GM18505 (cell line): Measurements from ENCODE around the gene WDR7.

Experiments
- ATAC-seq: cut with Tn5 transposase; IDR thresholded peaks from one replicate; pipeline ENCODE4 v1.9.1; 2021; ENCODE audit not compliant: unreplicated experiment
- POLR2A ChIP-seq: IDR thresholded peaks from 4 replicates; pipeline ENCODE4 v1.6.1; 2011; ENCODE audit warnings: borderline replicate concordance; ENCODE audit not compliant: insufficient read depth, insufficient read length; ENCODE audit errors: extremely low read depth

Gene WDR7

DNA sequence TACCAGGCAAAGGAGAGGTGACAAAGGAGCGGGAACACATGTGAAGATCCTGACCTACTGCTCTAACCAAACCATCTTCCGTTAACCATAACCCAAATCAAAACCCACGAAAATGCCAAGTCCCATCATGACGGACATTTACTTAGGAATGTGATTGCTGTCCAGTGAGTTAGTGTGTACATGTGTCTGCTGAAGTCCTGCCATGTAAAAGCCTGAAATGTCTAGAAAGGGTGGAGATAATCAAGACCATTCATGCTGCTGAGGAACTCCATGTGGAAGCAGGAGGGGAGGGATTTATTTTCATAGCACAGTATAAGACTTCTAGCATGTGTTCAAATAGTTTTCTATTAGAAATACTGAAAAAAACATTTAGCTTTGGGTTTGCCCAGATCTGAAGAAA, 358.7 kb downstream of the WDR7 start:
- no peak for TF ChIP-seq POLR2A
- no peak for ATAC-seq

GRCh38 chr18:57014772-57015413, 363.7 kb downstream of the WDR7 start:
- ATAC-seq: no peak
- TF ChIP-seq POLR2A: no peak

DNA sequence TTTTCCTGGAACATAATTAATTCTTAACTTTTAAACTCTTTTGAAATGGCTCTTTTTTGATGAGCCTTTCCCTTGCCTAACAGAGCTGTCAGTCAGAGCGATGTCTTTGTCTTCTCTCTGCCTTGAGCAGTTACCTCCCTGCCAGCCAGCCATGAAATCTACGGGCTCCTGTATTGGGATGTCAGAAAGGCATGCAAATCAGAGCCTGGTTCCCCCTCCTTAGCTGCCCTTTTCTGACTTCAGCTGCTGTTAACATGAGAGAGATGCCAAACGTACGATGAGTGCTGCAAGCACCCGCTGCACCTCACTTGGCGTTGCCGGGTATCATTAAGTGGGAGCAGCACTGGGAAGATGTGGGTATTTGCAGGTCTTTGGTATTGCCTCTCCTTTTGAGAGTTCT, 364.3 kb downstream of the WDR7 start:
- ATAC-seq: no peak

DNA sequence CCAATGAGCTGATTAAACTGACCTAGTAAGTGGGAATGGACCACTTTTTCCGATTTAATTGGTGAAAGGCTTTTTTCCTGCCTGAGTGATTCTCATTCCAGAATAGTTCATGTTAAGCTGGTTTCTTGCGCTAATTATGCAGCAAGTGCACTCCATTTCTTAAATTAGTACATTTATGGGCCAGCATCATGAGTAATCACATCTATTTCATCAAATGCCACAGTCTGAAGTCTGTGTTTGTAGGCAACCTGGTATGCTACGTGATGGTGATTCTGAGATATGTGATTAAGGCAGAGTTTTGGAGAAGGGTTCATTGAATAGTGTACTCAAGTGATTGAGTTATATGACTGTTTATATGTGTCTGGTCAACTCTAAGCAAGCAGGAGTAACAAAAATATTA, 367.7 kb downstream of the WDR7 start:
- ATAC-seq: no peak
- no peak for TF ChIP-seq POLR2A

More for the DNA sequence above, 364.3 kb downstream of the WDR7 start:
- TF ChIP-seq POLR2A: no peak

- TF ChIP-seq POLR2A: no peak
- ATAC-seq: no peak
Measured at GRCh38 chr18:57022716-57023115, 371.6 kb downstream of the WDR7 start.

- TF ChIP-seq POLR2A: no peak
- ATAC-seq: no peak
Measured at GRCh38 chr18:57023275-57023882, 372.2 kb downstream of the WDR7 start.

GRCh38 chr18:57025540-57025939, 374.4 kb downstream of the WDR7 start:
- no peak for ATAC-seq
- no peak for TF ChIP-seq POLR2A

DNA sequence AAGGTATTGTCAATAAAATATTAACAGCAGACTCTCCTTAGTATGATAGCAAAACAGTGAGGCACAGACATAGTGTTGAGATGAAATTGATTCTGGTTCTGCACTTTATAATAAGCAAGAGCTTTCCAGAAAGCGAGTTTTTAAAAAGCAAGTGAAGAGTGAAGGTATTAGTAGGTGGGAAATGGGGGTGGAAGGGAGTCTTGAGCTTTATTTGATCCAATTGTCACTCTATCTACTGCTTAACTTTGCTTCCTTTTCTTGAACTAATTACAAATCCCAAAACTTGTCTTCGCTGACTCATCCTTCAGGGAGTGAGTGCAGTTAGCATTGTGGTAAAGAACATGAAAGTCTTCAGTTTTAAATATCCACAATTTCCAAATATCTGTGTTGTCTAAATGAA, 375.2 kb downstream of the WDR7 start:
- no peak for ATAC-seq
- no peak for TF ChIP-seq POLR2A

DNA sequence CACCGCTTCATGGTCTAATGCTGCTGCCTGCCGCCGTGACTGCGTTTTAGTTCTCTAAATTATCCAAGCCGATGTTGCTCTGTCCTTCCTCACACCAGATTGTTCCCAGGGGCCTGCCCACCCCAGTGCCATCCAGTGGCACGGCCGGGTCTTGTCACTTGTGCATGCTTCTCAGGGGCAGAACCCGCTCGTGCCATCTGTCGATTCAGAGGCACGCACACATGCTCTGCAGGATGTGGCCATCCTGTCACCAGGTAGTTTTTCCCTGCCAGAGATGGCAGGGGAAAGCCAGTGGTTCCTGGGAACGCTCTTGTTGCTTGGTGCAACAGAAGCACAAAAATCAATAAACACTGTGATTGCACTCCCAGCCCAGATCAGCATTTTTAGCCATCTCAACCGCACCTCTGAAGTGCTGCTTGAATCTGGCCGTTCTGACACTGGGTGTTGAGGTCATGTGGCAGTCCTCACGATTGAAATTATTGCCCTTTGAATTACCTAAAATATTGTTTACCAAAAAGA, 376.1 kb downstream of the WDR7 start:
- no peak for ATAC-seq
- TF ChIP-seq POLR2A: no peak

DNA sequence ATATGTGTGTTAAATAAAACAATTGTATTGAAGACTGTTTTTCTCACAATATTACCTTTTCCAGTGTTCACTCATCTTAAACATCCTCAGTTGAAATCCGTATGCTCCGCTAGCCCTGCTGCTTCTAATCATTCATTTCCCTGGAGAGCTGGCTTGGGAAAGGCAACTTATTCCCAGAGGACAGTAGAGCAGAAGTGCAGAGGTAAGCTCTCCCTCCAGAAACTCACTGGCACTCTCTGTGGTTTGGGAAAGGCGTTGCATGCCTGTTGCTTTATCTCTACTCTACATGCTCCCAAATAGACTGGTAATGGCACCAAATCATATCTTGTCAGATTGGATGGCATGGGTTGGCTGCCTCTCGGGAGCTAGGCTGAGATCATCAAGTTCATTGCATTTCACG, 378.6 kb downstream of the WDR7 start:
- no peak for ATAC-seq
- TF ChIP-seq POLR2A: no peak

DNA sequence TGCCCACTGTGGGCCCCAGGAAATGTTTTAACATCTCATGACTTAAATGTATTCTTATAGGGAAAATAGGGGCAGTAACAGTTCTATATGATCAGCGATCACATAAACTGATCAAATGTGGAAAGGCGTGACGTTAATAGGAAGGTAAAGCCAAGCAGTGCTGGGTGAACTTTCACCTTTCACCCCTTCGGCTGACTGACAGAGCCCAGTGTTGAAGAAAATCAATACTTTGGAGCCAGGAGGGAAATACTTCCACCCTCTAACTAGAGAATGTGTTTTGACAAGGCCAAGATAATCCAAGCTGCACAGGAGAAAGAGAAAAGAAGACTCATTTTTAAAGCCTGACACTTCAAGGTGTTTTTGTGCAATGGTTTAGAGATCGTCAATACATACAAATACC, 379.3 kb downstream of the WDR7 start:
- TF ChIP-seq POLR2A: no peak

DNA sequence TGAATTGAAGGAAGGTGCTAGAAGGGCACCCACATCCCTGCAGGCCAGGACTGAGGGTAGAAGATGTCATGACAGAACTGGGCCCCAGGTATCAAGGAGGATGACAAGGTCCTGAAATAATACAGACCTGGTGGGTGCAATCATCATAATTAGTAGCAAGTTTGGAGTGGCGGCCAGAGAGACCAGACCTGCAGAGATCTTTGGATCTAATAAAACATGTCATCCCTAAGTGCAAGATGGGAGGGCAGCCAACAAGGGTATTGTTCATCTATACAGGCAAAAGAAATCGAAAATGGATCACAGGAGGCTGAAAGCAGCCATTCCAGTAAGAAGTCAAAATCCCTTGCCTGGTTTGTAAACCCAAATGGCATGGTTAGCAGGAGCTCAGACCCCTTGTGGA, 384.4 kb downstream of the WDR7 start:
- ATAC-seq: no peak
- TF ChIP-seq POLR2A: no peak

More for the DNA sequence above, 379.3 kb downstream of the WDR7 start:
- no peak for ATAC-seq

DNA sequence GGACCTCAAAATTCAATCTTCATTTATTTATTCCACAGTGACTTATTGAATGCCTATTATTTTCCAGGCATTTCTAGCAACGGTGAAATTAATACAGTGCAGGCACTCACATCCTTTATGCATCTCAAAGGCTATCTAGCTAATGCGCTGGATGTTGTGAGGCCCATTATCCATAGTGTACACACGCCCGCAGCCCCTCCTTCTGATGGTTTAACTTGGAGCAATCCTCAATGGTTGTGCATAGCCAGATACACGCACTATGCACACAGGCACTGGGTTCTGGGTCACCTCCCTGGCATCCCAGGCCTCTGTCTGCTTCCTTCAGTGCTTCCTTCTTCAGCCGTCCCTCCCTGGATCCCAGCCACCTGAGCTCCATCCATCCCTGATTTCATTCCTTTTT, 387.2 kb downstream of the WDR7 start:
- TF ChIP-seq POLR2A: no peak
- no peak for ATAC-seq

DNA sequence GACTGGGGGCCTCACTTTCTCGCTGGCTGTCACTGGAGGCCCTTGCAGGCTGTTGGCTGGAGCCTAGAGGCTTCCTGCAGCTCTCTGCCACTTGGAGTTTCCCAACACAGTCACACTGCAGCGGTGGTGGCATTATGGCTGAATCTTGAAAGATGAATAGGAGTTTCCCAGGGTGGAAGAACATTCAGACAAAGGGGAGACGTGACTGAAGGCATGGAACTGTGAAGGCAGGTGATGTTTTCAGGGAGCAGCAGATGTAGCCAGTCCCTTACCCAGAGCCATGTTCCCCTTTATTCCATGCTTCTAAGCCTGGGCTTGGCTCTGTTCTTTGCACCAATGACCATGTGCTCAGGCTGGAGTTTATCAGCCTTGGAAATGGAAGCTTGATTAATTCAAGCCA, 389.0 kb downstream of the WDR7 start:
- TF ChIP-seq POLR2A: no peak
- no peak for ATAC-seq

- ATAC-seq: no peak
- TF ChIP-seq POLR2A: no peak
Measured at GRCh38 chr18:57043241-57043640, 392.1 kb downstream of the WDR7 start.

DNA sequence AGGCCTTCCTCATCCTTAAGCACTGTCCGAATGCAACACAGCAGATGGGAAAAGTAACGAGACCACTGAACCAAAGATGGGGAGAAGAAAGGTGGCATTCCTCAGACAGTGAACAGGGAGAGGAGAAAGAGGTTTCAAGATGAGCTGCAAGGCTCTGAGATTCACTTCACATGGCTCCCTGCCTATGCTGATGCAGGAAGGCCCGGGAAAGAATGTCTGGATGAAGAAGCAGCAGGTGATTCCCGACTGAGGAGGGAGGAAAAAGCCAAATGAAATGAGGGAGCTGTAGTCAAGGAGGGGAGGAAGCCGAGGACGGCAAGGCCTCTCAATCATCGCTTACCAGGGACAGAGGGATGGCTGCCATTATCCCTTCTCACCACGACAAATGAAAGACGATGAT, 397.2 kb downstream of the WDR7 start:
- ATAC-seq: no peak
- no peak for TF ChIP-seq POLR2A

DNA sequence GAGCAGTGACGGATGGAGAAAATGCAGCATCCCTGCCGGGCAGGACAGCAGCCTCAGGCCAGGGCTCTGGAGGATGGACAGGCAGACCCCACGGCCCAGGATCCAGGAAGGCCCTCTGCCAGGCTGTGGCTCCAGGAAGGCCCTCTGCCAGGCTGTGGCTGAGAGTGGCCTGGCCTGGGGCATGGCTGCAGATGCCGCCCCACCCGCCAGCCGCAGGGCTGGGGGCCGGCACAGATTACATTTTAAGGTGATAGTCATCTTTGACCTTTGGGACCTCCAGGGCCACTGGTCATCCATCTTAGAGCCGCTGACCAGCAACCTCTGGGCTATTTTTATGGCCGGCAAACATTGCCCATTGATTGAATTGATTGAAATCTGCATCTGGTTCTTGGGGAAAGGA, 397.7 kb downstream of the WDR7 start:
- no peak for TF ChIP-seq POLR2A
- no peak for ATAC-seq
